GM18868 (cell line): ENCODE measurements around the gene PRR15L.

Experiments used
- ATAC-seq: cut with Tn5 transposase; IDR thresholded peaks from one replicate; pipeline ENCODE4 v1.9.1; 2021; ENCODE audit warnings: mild to moderate bottlenecking, moderate library complexity; ENCODE audit not compliant: unreplicated experiment

The PRR15L gene

DNA sequence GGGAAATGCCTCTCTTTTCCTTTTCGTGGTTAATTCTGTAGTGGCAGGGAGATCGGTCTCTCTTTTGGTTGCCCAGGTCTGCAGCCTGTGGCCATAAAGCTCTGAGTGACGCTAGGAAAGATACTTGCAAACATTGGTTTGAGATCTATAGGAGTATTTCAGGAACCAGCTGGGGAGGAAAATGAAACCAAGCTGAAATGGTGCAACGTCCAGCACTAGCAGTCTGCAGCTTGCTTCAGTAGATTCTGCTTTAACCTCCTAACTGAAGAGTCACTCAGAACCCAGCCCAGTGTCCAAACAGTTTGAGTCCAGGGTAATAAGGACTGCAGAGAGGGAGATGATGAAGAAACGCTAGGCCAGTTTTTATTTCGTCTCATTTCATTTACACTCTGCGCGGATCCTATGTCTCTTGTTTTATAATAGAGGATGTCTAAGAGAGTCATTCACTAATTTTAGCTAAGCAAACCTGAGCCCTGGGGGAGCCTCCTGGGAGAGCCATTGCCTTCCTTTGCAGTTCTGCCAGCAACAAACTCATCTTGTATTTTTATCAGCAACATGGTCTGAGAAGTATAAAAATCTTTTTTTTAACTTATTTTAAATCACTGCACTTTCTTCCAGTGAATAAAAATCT lies 49.6 kb downstream of the PRR15L start:
- no peak for ATAC-seq

GRCh38 chr17:47906443-47906842 lies 51.2 kb downstream of the PRR15L start:
- ATAC-seq = no peak

DNA sequence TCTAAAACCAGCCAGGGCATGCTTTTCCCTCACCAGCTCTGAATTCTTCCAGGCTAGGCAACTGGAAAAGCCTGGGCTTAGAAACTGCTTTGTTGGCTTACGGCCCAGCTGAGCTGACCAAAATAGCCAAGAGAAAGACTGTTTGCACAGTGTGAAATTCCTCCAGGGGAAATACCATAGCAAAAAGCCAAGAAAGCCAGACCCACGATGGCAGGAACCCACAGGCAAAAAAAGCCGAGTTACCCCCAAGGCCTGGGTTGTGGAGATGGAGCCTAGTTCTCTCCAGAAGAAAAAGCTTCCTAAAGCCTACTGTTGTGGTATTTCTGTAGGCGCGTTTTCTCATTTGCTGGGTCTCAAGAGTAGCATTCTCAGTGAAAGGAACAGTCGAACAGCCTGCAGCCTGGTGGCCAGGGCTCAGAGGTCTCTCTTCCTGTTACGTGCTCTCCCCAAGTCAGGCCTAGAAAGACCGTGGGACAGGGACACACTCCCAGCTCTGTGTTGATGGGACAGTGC lies 52.4 kb downstream of the PRR15L start:
- ATAC-seq = no peak

DNA sequence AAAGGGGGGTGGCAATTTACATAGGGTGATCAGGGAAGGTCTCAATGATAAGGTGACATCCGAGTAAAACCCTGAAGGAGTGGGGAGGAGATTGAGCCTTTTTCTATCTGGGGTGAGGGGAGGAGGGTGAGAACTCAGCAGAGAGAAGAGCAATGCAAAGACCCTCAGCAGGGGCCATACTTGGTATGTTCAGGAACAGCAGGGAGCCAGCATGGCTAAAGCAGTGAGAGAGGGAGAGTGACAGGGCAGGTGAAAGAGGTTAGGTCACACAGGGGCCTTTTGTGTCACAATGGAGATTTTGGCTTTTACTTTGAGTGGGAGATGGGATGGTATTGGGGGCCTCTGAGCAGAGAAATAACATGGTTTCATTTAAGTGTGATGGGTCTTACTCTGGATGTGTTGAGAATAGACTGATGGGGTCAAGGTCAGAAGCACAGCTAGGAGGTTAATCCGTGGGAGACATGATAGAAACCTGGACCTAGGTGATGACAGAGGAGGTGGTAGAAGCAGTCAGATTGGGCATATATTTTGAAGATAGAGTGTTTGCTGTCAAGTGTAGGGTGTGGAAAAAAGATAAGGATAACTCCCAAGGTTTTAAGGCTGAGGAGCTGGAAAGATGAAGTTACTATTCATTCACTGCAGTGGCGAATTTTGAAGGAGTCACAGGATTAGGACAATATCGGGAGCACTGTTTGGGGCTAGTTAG lies 55.5 kb downstream of the PRR15L start:
- no peak for ATAC-seq
